H1 (cell line): ENCODE data around the gene MYRIP. TPM values are rescaled to one million over a fixed set of nuclear protein-coding genes. Genes with fewer than 3 reads are reported as not detected.

ENCODE experiments used
- CTCF ChIA-PET: fragments of 300-600 bp; sonication (Branson Sonifier 250); formaldehyde crosslinking; loops from one replicate; lab custom pipeline; 2021; ENCODE audit not compliant: partially characterized antibody; lab: Charles Lee
- POLR2A ChIA-PET: fragments of 300-600 bp; sonication (Branson Sonifier 250); formaldehyde crosslinking; loops from one replicate; lab custom pipeline; 2021; ENCODE audit warnings: inconsistent platforms; ENCODE audit not compliant: partially characterized antibody; lab: Charles Lee
- DNase-seq, 2 experiments: peaks; one replicate each; pipeline versions ENCODE4 v3.0.0 to v3.0.0-alpha.2; 2010 to 2022; ENCODE audit warnings: low spot score in 2 of 2, low read depth in 1 of 2, mixed read lengths in 1 of 2
- FAIRE-seq: peaks from 2 replicates; lab custom pipeline; 2011; peaks lifted over from hg19 to GRCh38; lab: Jason Lieb, UNC
- H2AFZ ChIP-seq: 2 replicates; pipeline ENCODE4 v1.8.1; 2012; ENCODE audit warnings: low read length, inconsistent platforms
- H2AK5ac ChIP-seq: 2 replicates; pipeline ENCODE4 v1.6.1; 2013; ENCODE audit warnings: low read depth, low read length
- H2BK120ac ChIP-seq: replicated peaks from 2 replicates; pipeline ENCODE3; 2013; ENCODE audit warnings: low read depth, low read length, inconsistent platforms
- H2BK12ac ChIP-seq: 2 replicates; pipeline ENCODE4 v1.6.1; 2013; ENCODE audit warnings: low read depth, low read length
- H2BK15ac ChIP-seq: 2 replicates; pipeline ENCODE4 v1.6.1; 2013; ENCODE audit warnings: low read length
- H2BK20ac ChIP-seq: 2 replicates; pipeline ENCODE4 v1.6.1; 2013; ENCODE audit warnings: low read length
- H2BK5ac ChIP-seq: 2 replicates; pipeline ENCODE4 v1.6.1; 2013; ENCODE audit warnings: low read depth, low read length
- H3K14ac ChIP-seq: 2 replicates; pipeline ENCODE4 v1.6.1; 2013; ENCODE audit warnings: inconsistent platforms; ENCODE audit not compliant: insufficient read length
- H3K18ac ChIP-seq: 2 replicates; pipeline ENCODE4 v1.6.1; 2013; ENCODE audit warnings: low read length; ENCODE audit errors: extremely low read depth
- H3K23ac ChIP-seq: 2 replicates; pipeline ENCODE4 v1.6.1; 2013; ENCODE audit warnings: inconsistent platforms; ENCODE audit not compliant: insufficient read length
- H3K23me2 ChIP-seq: 2 replicates; pipeline ENCODE4 v1.6.1; 2013; ENCODE audit warnings: low read depth, low read length
- H3K27ac ChIP-seq: 2 replicates; pipeline ENCODE4 v1.6.1; 2011; ENCODE audit warnings: low read depth, low read length, inconsistent platforms
- H3K27me3 ChIP-seq, 4 experiments: replicated peaks in 1 of 4; 1 replicate in 1 of 4; 2 replicates in 3 of 4; pipeline versions ENCODE4 v1.6.1 to v1.8.1; 2011 to 2013; ENCODE audit warnings: low read length in 3 of 4, mild to moderate bottlenecking in 3 of 4, inconsistent platforms in 2 of 4, mixed read lengths in 2 of 4, moderate library complexity in 1 of 4; ENCODE audit not compliant: control insufficient read depth in 3 of 4, insufficient read depth in 3 of 4; ENCODE audit errors: extremely low read depth in 1 of 4
- H3K36me3 ChIP-seq, 4 experiments: 2 replicates each; pipeline versions ENCODE4 v1.6.1 to v1.8.1; 2011 to 2013; ENCODE audit warnings: mild to moderate bottlenecking in 4 of 4, low read length in 3 of 4, moderate library complexity in 2 of 4, control low read depth in 1 of 4, inconsistent platforms in 1 of 4; ENCODE audit not compliant: insufficient read depth in 4 of 4, control insufficient read depth in 2 of 4
- H3K4ac ChIP-seq: replicated peaks from 2 replicates; pipeline ENCODE3; 2013; ENCODE audit warnings: low read length, low read depth, mixed read lengths, inconsistent platforms; ENCODE audit not compliant: insufficient read length
- H3K4me1 ChIP-seq, 4 experiments: replicated peaks in 1 of 4; 1 replicate in 1 of 4; 2 replicates in 3 of 4; pipeline versions ENCODE4 v1.6.1 to v1.8.1; 2011 to 2013; ENCODE audit warnings: low read length in 3 of 4, inconsistent platforms in 2 of 4, mixed read lengths in 1 of 4; ENCODE audit not compliant: insufficient read depth in 4 of 4, control insufficient read depth in 3 of 4
- H3K4me2 ChIP-seq, 2 experiments: 2 replicates each; pipeline versions ENCODE4 v1.6.1 to v1.8.1; 2011 to 2013; ENCODE audit warnings: low read depth in 2 of 2, low read length in 2 of 2, control low read depth in 1 of 2, inconsistent platforms in 1 of 2, mild to moderate bottlenecking in 1 of 2; ENCODE audit not compliant: insufficient read depth in 1 of 2
- H3K4me3 ChIP-seq, 4 experiments: fragments of 200-600, 300-600 bp in 1 of 4; sonication (generic), shearing (Covaris generic), sonication (Bioruptor Twin) in 1 of 4; 2 replicates each; pipeline versions ENCODE4 v1.5.1 to v1.8.1; 2011 to 2016; ENCODE audit warnings: low read length in 4 of 4, low read depth in 3 of 4, control low read depth in 2 of 4, inconsistent platforms in 2 of 4, mild to moderate bottlenecking in 2 of 4, mixed read lengths in 1 of 4, moderate library complexity in 1 of 4; ENCODE audit not compliant: insufficient read depth in 2 of 4; ENCODE audit errors: extremely low read depth in 1 of 4
- H3K56ac ChIP-seq: replicated peaks from 2 replicates; pipeline ENCODE3; 2013; ENCODE audit warnings: low read depth, mild to moderate bottlenecking, mixed read lengths, low read length, inconsistent platforms; ENCODE audit not compliant: insufficient read length
- H3K79me1 ChIP-seq: 2 replicates; pipeline ENCODE4 v1.6.1; 2013; ENCODE audit warnings: low read depth, low read length, control low read depth
- H3K79me2 ChIP-seq, 2 experiments: 2 replicates each; pipeline versions ENCODE4 v1.6.1 to v1.8.1; 2012 to 2013; ENCODE audit warnings: low read length in 2 of 2, mild to moderate bottlenecking in 2 of 2, inconsistent platforms in 1 of 2; ENCODE audit not compliant: insufficient read depth in 2 of 2, control insufficient read depth in 1 of 2
- H3K9ac ChIP-seq, 4 experiments: replicated peaks in 1 of 4; 1 replicate in 1 of 4; 2 replicates in 3 of 4; pipeline versions ENCODE4 v1.6.1 to v1.8.1; 2011 to 2013; ENCODE audit warnings: low read depth in 3 of 4, low read length in 3 of 4, control low read depth in 2 of 4, mild to moderate bottlenecking in 2 of 4, moderate library complexity in 2 of 4, inconsistent platforms in 1 of 4; ENCODE audit errors: extremely low read depth in 1 of 4
- H3K9me3 ChIP-seq, 2 experiments: 2 replicates each; pipeline versions ENCODE4 v1.6.1 to v1.8.1; 2012 to 2013; ENCODE audit warnings: mild to moderate bottlenecking in 2 of 2, moderate library complexity in 2 of 2, control low read depth in 1 of 2, inconsistent platforms in 1 of 2, low read depth in 1 of 2, low read length in 1 of 2, mixed read lengths in 1 of 2; ENCODE audit not compliant: insufficient read depth in 2 of 2
- H4K20me1 ChIP-seq, 2 experiments: replicated peaks in 1 of 2; 2 replicates each; pipeline versions ENCODE3 to v1.8.1; 2011 to 2013; ENCODE audit warnings: inconsistent platforms in 2 of 2, low read length in 2 of 2, mild to moderate bottlenecking in 1 of 2; ENCODE audit not compliant: insufficient read depth in 2 of 2, control insufficient read depth in 1 of 2
- H4K5ac ChIP-seq: 2 replicates; pipeline ENCODE4 v1.6.1; 2013; ENCODE audit warnings: low read length, low read depth, mixed read lengths, inconsistent platforms; ENCODE audit not compliant: insufficient read length
- H4K8ac ChIP-seq: 2 replicates; pipeline ENCODE4 v1.8.0; 2013; ENCODE audit warnings: mild to moderate bottlenecking, moderate library complexity, low read length, inconsistent platforms; ENCODE audit not compliant: insufficient read depth; ENCODE audit errors: extremely low read depth
- H4K91ac ChIP-seq: replicated peaks from 2 replicates; pipeline ENCODE3; 2013; ENCODE audit warnings: low read length, mixed read lengths, inconsistent platforms; ENCODE audit not compliant: insufficient read length
- POLR2AphosphoS5 ChIP-seq: IDR thresholded peaks from 2 replicates; pipeline ENCODE4 v1.6.1; 2011; ENCODE audit warnings: low read depth, low read length
- ZNF274 ChIP-seq: IDR thresholded peaks from 2 replicates; pipeline ENCODE4 v1.7.0; 2012; ENCODE audit warnings: low read length, borderline replicate concordance; ENCODE audit errors: extremely low read depth
- WGBS, 2 experiments: shearing (Covaris generic) in 1 of 2; methylation state at CpG; one replicate each; pipeline versions ENCODE4 v1.1.6 to v1.1.7; 2013 to 2015; ENCODE audit warnings: low lambda C conversion rate in 2 of 2, mixed read lengths in 2 of 2, inconsistent platforms in 1 of 2, low coverage in 1 of 2, missing lambda C conversion rate in 1 of 2; ENCODE audit not compliant: insufficient replicate concordance in 2 of 2, insufficient coverage in 1 of 2, insufficient read length in 1 of 2; ENCODE audit errors: extremely low coverage in 1 of 2, missing lambda C conversion rate in 1 of 2; 5-methylcytosine and 5-hydroxymethylcytosine counted together
- polyA plus RNA-seq, 7 experiments: library from polyadenylated mRNA; depleted of rRNA in 3 of 7; stranded (reverse) in 5 of 7; unstranded in 2 of 7; fragments of >200 nt in 5 of 7; fragments of 200-250 nt in 2 of 7; gene quantifications; 1 replicate in 5 of 7; 2 replicates in 1 of 7; 4 replicates in 1 of 7; pipeline versions ENCODE4 v1.2.1 to v1.2.3, GENCODE V29; 2011 to 2013; ENCODE audit warnings: missing spikeins in 2 of 7, mixed read lengths in 2 of 7
- total RNA-seq: library from RNA; stranded (reverse); fragmentation: NEBNext Ultra II Directional; extraction: Animal tissue kit (Norgen Biotek cat#: 25700); gene quantifications from 2 replicates; pipeline ENCODE4 v1.2.1, GENCODE V29; 2021

MYRIP gene
- total and polyA plus RNA-seq, 2 of the 8 experiments (the other 6 are each of a cell fraction or from before 2014, with no cell fraction given) = 0.54 to 4.3 TPM

GRCh38 chr3:40267937-40268724, 458.7 kb downstream of the MYRIP start:
- no peaks in the 10 kb centered on the region for H3K79me2 ChIP-seq
- no peak overlapping the region for H2BK5ac ChIP-seq
- H3K23me2 ChIP-seq = no peaks in the 10 kb centered on the region; the same call in 1 of the 2 replicates
- no peak overlapping the region; the same call in 1 of the 2 replicates for H4K8ac ChIP-seq
- H3K27ac ChIP-seq = no peak overlapping the region
- FAIRE-seq (no peak), DNase-seq (no peak)
- H2BK120ac ChIP-seq = no peak overlapping the region
- no peak overlapping the region for H2BK12ac ChIP-seq
- WGBS, 2 experiments = 81% methylated on average over 4 of the region's 4 CpGs; no CpG with 5 or more reads in 1 of the 2 experiments
- no peaks in the 10 kb centered on the region for H3K36me3 ChIP-seq
- no peak overlapping the region for H2AK5ac ChIP-seq
- H3K9me3 ChIP-seq = no peaks in the 10 kb centered on the region
- no peaks in the 10 kb centered on the region for H3K4me1 ChIP-seq
- no peak overlapping the region for H4K5ac ChIP-seq
- no peak overlapping the region for H3K4ac ChIP-seq
- H2BK15ac ChIP-seq = no peak overlapping the region
- H4K91ac ChIP-seq = no peak overlapping the region
- H3K79me1 ChIP-seq = no peaks in the 10 kb centered on the region
- H2AFZ ChIP-seq = no peak overlapping the region
- no peaks in the 10 kb centered on the region for H3K27me3 ChIP-seq
- H3K18ac ChIP-seq = no peak overlapping the region
- H3K4me2 ChIP-seq = no peak overlapping the region
- ChIA-PET POLR2A (interaction anchor here (1.7 kb wide), 1 partner anchor 41 kb away, joined by 6 read pairs; the partner anchor contains the start of gene EIF1B), CTCF (interaction anchor here (0.8 kb wide), 1 partner anchor 65 kb away, joined by 3 read pairs; no protein-coding TSS in a partner anchor)
- H3K14ac ChIP-seq = no peak overlapping the region
- no peak overlapping the region for H3K56ac ChIP-seq
- no peak overlapping the region for H3K23ac ChIP-seq
- no peak overlapping the region for H3K4me3 ChIP-seq
- no peaks in the 10 kb centered on the region for H4K20me1 ChIP-seq
- H2BK20ac ChIP-seq = no peak overlapping the region
- no peak overlapping the region for H3K9ac ChIP-seq
- TF ChIP-seq ZNF274 (no peak), POLR2AphosphoS5 (no peak)
